Measurements from ENCODE around the gene PPM1H. TPM values are rescaled to one million over a fixed set of nuclear protein-coding genes. Genes with fewer than 3 reads are reported as not detected.

PPM1H gene
- 3.9 and 4.2 TPM in 2 replicates for total RNA-seq

GRCh38 chr12:62934799-62935674 is at the start of gene PPM1H:
Gene PPM1H (minus strand): TSS chr12:62935150. CDS start chr12:62934736, 414 bp downstream.
- DNase-seq (ENCODE audit: low read depth): no peak
- TF ChIP-seq CTCF (conservative IDR thresholded peaks at IDR 0.05; ENCODE audit: low read depth, low read length): peak; percentile 50
- H3K4me3 ChIP-seq (ENCODE audit: low read depth, low read length): peak within 1 kb of the TSS; percentile 64

GRCh38 chr12:62983594-62983993 is 48.6 kb upstream of the PPM1H start:
- peak; percentile 39 for TF ChIP-seq CTCF (conservative IDR thresholded peaks at IDR 0.05; ENCODE audit: low read depth, low read length)
- DNase-seq (ENCODE audit: low read depth): no peak
- no peak overlapping the region for H3K4me3 ChIP-seq (ENCODE audit: low read depth, low read length)

GRCh38 chr12:62978768-62979167 is 43.8 kb upstream of the PPM1H start:
- no peak for DNase-seq (ENCODE audit: low read depth)
- no peak overlapping the region for H3K4me3 ChIP-seq (ENCODE audit: low read depth, low read length)
- no peak for TF ChIP-seq CTCF (conservative IDR thresholded peaks at IDR 0.05; ENCODE audit: low read depth, low read length)

GRCh38 chr12:62977883-62978282 is 42.9 kb upstream of the PPM1H start:
- no peak for DNase-seq (ENCODE audit: low read depth)
- no peak for TF ChIP-seq CTCF (conservative IDR thresholded peaks at IDR 0.05; ENCODE audit: low read depth, low read length)
- no peak overlapping the region for H3K4me3 ChIP-seq (ENCODE audit: low read depth, low read length)

GRCh38 chr12:62977418-62977817 is 42.5 kb upstream of the PPM1H start:
- no peak for DNase-seq (ENCODE audit: low read depth)
- TF ChIP-seq CTCF (conservative IDR thresholded peaks at IDR 0.05; ENCODE audit: low read depth, low read length): no peak
- H3K4me3 ChIP-seq (ENCODE audit: low read depth, low read length): no peak overlapping the region

GRCh38 chr12:62976110-62976662 is 41.2 kb upstream of the PPM1H start:
- DNase-seq (ENCODE audit: low read depth): no peak
- no peak overlapping the region for H3K4me3 ChIP-seq (ENCODE audit: low read depth, low read length)
- no peak for TF ChIP-seq CTCF (conservative IDR thresholded peaks at IDR 0.05; ENCODE audit: low read depth, low read length)
